HepG2 (cell line): ENCODE results near the gene SIGMAR1. TPM values are rescaled to one million over a fixed set of nuclear protein-coding genes. Genes with fewer than 3 reads are reported as not detected.

ENCODE experiments used
- ATF5 ChIP-seq: sonication (generic); formaldehyde crosslinking; IDR thresholded peaks from 2 replicates; pipeline ENCODE4 v1.4.0; 2020; ENCODE audit warnings: mild to moderate bottlenecking, low read depth, missing genetic modification reagents
- CREB1 ChIP-seq, 2 experiments: fragments of 450-650 bp in 1 of 2; IDR thresholded peaks; 2 replicates each; pipeline ENCODE4 v1.6.1; 2016 to 2017; ENCODE audit warnings: control low read depth in 1 of 2, mild to moderate bottlenecking in 1 of 2, missing compliant biosample characterization in 1 of 2, missing genetic modification characterization in 1 of 2
- EZH2 ChIP-seq: conservative IDR thresholded peaks from 2 replicates; pipeline ENCODE4 v1.6.1; 2012; ENCODE audit warnings: mild to moderate bottlenecking, low read depth, low read length, moderate library complexity
- LCORL ChIP-seq, 2 experiments: fragments of 450-650 bp in 1 of 2; sonication (generic) in 1 of 2; formaldehyde crosslinking in 1 of 2; IDR thresholded peaks; 2 replicates each; pipeline versions ENCODE4 v1.5.0 to v1.6.1; 2017 to 2020; ENCODE audit warnings: antibody characterized with exemption in 1 of 2, missing genetic modification reagents in 1 of 2
- SNAPC2 ChIP-seq: sonication (generic); formaldehyde crosslinking; IDR thresholded peaks from 2 replicates; pipeline ENCODE4 v1.8.1; 2022; ENCODE audit warnings: mild to moderate bottlenecking, missing genetic modification reagents
- TBL1XR1 ChIP-seq: fragments of 150-350 bp; IDR thresholded peaks from 2 replicates; pipeline ENCODE4 v1.6.1; 2014; ENCODE audit warnings: borderline replicate concordance, low read length; ENCODE audit not compliant: partially characterized antibody
- TBP ChIP-seq: sonication (generic); formaldehyde crosslinking; IDR thresholded peaks from 2 replicates; pipeline ENCODE4 v1.5.0; 2020; ENCODE audit warnings: missing genetic modification reagents
- YEATS2 ChIP-seq: sonication (generic); formaldehyde crosslinking; IDR thresholded peaks from 2 replicates; pipeline ENCODE4 v1.4.0; 2020; ENCODE audit warnings: missing genetic modification reagents, borderline replicate concordance
- YEATS4 ChIP-seq: sonication (generic); formaldehyde crosslinking; IDR thresholded peaks from 2 replicates; pipeline ENCODE4 v1.4.0; 2020; ENCODE audit warnings: missing genetic modification reagents, borderline replicate concordance
- ZNF331 ChIP-seq: sonication (generic); formaldehyde crosslinking; IDR thresholded peaks from 2 replicates; pipeline ENCODE4 v1.4.0; 2020; ENCODE audit warnings: missing genetic modification reagents
- ZNF496 ChIP-seq: sonication (generic); formaldehyde crosslinking; IDR thresholded peaks from 2 replicates; pipeline ENCODE4 v1.8.1; 2023; ENCODE audit warnings: mild to moderate bottlenecking, moderate library complexity, missing genetic modification reagents; ENCODE audit not compliant: insufficient replicate concordance
- ZNF543 ChIP-seq: sonication (generic); formaldehyde crosslinking; IDR thresholded peaks from 2 replicates; pipeline ENCODE4 v1.4.0; 2020; ENCODE audit warnings: mild to moderate bottlenecking, missing genetic modification reagents
- ZNF800 ChIP-seq: sonication (generic); formaldehyde crosslinking; IDR thresholded peaks from 2 replicates; pipeline ENCODE4 v1.4.0; 2020; ENCODE audit warnings: missing genetic modification reagents
- polyA plus RNA-seq, 8 experiments: library from polyadenylated mRNA; depleted of rRNA in 3 of 8; stranded (reverse) in 7 of 8; unstranded in 1 of 8; fragments of >200 nt; fragmentation: Illumina TruSeq in 4 of 8; extraction: Trizol in 4 of 8; gene quantifications; 2 replicates each; pipeline versions ENCODE4 v1.2.1 to v1.2.3, GENCODE V29; 2011 to 2016; ENCODE audit warnings: low read depth in 4 of 8, missing spikeins in 1 of 8, mixed read lengths in 1 of 8; ENCODE audit not compliant: insufficient read depth in 1 of 8
- total RNA-seq, 5 experiments: library from RNA; depleted of rRNA; stranded (reverse); fragments of >200 nt; fragmentation: Illumina TruSeq; extraction: Trizol; gene quantifications; 2 replicates each; pipeline ENCODE4 v1.2.3, GENCODE V29; 2016; ENCODE audit warnings: low read depth in 1 of 5
- TF ChIP-seq, protein P1 (sequence below): sonication (generic); formaldehyde crosslinking; IDR thresholded peaks from one replicate; pipeline ENCODE4 v1.5.1; 2020; ENCODE audit warnings: mild to moderate bottlenecking, missing genetic modification reagents; ENCODE audit errors: not compliant biosample characterization
- TF ChIP-seq, protein P2 (sequence below): sonication (generic); formaldehyde crosslinking; IDR thresholded peaks from 2 replicates; pipeline ENCODE4 v1.4.0; 2020; ENCODE audit warnings: missing genetic modification reagents

SIGMAR1 gene
- total and polyA plus RNA-seq, 2 of the 13 experiments (the other 11 are each of a cell fraction or from before 2014, with no cell fraction given): 38.9 to 60.8 TPM

- TF ChIP-seq, protein P1, sequence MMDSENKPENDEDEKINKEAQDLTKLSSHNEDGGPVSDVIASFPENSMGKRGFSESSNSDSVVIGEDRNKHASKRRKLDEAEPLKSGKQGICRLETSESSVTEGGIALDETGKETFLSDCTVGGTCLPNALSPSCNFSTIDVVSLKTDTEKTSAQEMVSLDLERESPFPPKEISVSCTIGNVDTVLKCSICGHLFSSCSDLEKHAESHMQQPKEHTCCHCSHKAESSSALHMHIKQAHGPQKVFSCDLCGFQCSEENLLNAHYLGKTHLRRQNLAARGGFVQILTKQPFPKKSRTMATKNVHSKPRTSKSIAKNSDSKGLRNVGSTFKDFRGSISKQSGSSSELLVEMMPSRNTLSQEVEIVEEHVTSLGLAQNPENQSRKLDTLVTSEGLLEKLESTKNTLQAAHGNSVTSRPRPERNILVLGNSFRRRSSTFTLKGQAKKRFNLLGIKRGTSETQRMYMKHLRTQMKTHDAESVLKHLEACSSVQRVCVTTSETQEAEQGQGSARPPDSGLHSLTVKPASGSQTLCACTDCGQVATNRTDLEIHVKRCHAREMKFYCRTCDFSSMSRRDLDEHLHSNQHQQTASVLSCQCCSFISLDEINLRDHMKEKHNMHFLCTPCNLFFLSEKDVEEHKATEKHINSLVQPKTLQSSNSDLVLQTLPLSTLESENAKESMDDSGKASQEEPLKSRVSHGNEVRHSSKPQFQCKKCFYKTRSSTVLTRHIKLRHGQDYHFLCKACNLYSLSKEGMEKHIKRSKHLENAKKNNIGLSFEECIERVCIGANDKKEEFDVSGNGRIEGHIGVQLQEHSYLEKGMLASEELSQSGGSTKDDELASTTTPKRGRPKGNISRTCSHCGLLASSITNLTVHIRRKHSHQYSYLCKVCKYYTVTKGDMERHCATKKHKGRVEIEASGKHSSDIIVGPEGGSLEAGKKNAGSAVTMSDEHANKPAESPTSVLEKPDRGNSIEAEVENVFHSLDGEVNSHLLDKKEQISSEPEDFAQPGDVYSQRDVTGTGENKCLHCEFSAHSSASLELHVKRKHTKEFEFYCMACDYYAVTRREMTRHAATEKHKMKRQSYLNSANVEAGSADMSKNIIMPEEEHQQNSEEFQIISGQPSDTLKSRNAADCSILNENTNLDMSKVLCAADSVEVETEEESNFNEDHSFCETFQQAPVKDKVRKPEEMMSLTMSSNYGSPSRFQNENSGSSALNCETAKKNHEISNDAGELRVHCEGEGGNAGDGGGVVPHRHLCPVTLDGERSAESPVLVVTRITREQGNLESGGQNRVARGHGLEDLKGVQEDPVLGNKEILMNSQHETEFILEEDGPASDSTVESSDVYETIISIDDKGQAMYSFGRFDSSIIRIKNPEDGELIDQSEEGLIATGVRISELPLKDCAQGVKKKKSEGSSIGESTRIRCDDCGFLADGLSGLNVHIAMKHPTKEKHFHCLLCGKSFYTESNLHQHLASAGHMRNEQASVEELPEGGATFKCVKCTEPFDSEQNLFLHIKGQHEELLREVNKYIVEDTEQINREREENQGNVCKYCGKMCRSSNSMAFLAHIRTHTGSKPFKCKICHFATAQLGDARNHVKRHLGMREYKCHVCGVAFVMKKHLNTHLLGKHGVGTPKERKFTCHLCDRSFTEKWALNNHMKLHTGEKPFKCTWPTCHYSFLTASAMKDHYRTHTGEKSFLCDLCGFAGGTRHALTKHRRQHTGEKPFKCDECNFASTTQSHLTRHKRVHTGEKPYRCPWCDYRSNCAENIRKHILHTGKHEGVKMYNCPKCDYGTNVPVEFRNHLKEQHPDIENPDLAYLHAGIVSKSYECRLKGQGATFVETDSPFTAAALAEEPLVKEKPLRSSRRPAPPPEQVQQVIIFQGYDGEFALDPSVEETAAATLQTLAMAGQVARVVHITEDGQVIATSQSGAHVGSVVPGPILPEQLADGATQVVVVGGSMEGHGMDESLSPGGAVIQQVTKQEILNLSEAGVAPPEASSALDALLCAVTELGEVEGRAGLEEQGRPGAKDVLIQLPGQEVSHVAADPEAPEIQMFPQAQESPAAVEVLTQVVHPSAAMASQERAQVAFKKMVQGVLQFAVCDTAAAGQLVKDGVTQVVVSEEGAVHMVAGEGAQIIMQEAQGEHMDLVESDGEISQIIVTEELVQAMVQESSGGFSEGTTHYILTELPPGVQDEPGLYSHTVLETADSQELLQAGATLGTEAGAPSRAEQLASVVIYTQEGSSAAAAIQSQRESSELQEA: peak; percentile 51
- TF ChIP-seq, protein P2, sequence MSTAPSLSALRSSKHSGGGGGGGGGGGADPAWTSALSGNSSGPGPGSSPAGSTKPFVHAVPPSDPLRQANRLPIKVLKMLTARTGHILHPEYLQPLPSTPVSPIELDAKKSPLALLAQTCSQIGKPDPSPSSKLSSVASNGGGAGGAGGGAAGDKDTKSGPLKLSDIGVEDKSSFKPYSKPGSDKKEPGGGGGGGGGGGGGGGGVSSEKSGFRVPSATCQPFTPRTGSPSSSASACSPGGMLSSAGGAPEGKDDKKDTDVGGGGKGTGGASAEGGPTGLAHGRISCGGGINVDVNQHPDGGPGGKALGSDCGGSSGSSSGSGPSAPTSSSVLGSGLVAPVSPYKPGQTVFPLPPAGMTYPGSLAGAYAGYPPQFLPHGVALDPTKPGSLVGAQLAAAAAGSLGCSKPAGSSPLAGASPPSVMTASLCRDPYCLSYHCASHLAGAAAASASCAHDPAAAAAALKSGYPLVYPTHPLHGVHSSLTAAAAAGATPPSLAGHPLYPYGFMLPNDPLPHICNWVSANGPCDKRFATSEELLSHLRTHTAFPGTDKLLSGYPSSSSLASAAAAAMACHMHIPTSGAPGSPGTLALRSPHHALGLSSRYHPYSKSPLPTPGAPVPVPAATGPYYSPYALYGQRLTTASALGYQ (CRISPR knock-in tag): no peak
- TF ChIP-seq SNAPC2 (no peak; the same call in 1 of the 2 replicates), ZNF543 (CRISPR knock-in tag) (peak; percentile 74; the same call in 1 of the 2 replicates), TBL1XR1 (no peak), LCORL (IDR thresholded peaks at IDR 0.05) (no peak), LCORL (CRISPR knock-in tag; IDR thresholded peaks at IDR 0.05) (peak; percentile 48), TBP (CRISPR knock-in tag) (no peak), YEATS2 (CRISPR knock-in tag) (no peak), ATF5 (CRISPR knock-in tag) (no peak), ZNF496 (CRISPR knock-in tag) (no peak), CREB1 (IDR thresholded peaks at IDR 0.05) (0 out of 2 replicates have a peak, but pooled peaks have one; percentile 16), CREB1 (CRISPR knock-in tag; IDR thresholded peaks at IDR 0.05) (no peak), ZNF800 (no peak), EZH2 (no peak), YEATS4 (CRISPR knock-in tag) (peak; percentile 86), ZNF331 (CRISPR knock-in tag) (peak; percentile 18; the same call in 1 of the 2 replicates)
Observed at GRCh38 chr9:34637356-34638137, at the start of gene SIGMAR1 (continued).
